Measurements from ENCODE around the gene WIPI1. TPM values are rescaled to one million over a fixed set of nuclear protein-coding genes. Genes with fewer than 3 reads are reported as not detected.

The WIPI1 gene
- 252 TPM for total RNA-seq (ENCODE audit: unreplicated experiment)
- long read RNA-seq, transcript WIPI1-201 (13 exons, 1,832 nt), result major isoform, 119 of 219 reads
- long read RNA-seq, transcript WIPI1-202 (12 exons, 1,575 nt), result minor isoform, 11 of 219 reads
- long read RNA-seq, transcript WIPI1-206 (13 exons, 1,886 nt), result minor isoform, 8 of 219 reads
- long read RNA-seq, partial matches to known transcripts, result 49 of 219 reads
- long read RNA-seq, other reads (novel, unspliced or antisense), result 32 of 219 reads

GRCh38 chr17:68457168-68457538, at the start of gene WIPI1:
TSS of gene WIPI1 (minus strand) at chr17:68457496. CDS start at chr17:68457421, 75 bp downstream.
- H3K27ac Mint-ChIP-seq (ENCODE audit: unreplicated experiment), result peak within 1 kb of the TSS; percentile 99
- H3K4me3 Mint-ChIP-seq (ENCODE audit: unreplicated experiment), result peak within 1 kb of the TSS; percentile 97
- peaks cover 49% of the 10 kb centered on the region for H3K4me1 Mint-ChIP-seq (ENCODE audit: low read depth, unreplicated experiment)
- peaks cover 10% of the 10 kb centered on the region for H3K27me3 Mint-ChIP-seq (ENCODE audit: unreplicated experiment)
- H3K36me3 Mint-ChIP-seq (ENCODE audit: unreplicated experiment), result no peaks in the 10 kb centered on the region
- no peak for DNase-seq
- H3K9me3 Mint-ChIP-seq (ENCODE audit: unreplicated experiment), result peaks cover 17% of the 10 kb centered on the region
- no peak for TF ChIP-seq CTCF (IDR thresholded peaks at IDR 0.05; ENCODE audit: partially characterized antibody, unreplicated experiment)

- H3K36me3 Mint-ChIP-seq (ENCODE audit: unreplicated experiment), result no peaks in the 10 kb centered on the region
- peaks cover 13% of the 10 kb centered on the region for H3K4me1 Mint-ChIP-seq (ENCODE audit: low read depth, unreplicated experiment)
- no peak overlapping the region for H3K4me3 Mint-ChIP-seq (ENCODE audit: unreplicated experiment)
- no peak overlapping the region for H3K27ac Mint-ChIP-seq (ENCODE audit: unreplicated experiment)
- H3K9me3 Mint-ChIP-seq (ENCODE audit: unreplicated experiment), result peaks cover 3% of the 10 kb centered on the region
- no peak for DNase-seq
- H3K27me3 Mint-ChIP-seq (ENCODE audit: unreplicated experiment), result peaks cover 3% of the 10 kb centered on the region
- no peak for TF ChIP-seq CTCF (IDR thresholded peaks at IDR 0.05; ENCODE audit: partially characterized antibody, unreplicated experiment)
Measured at GRCh38 chr17:68505951-68506350, 48.7 kb upstream of the WIPI1 start.

- no peak overlapping the region for H3K27ac Mint-ChIP-seq (ENCODE audit: unreplicated experiment)
Measured at GRCh38 chr17:68501074-68501473, 43.8 kb upstream of the WIPI1 start.

GRCh38 chr17:68499587-68499986, 42.3 kb upstream of the WIPI1 start:
- Mint-ChIP-seq H3K27me3 (ENCODE audit: unreplicated experiment) (peaks cover 3% of the 10 kb centered on the region), H3K27ac (ENCODE audit: unreplicated experiment) (no peak overlapping the region), H3K4me3 (ENCODE audit: unreplicated experiment) (no peak overlapping the region), H3K4me1 (ENCODE audit: low read depth, unreplicated experiment) (peaks cover 2% of the 10 kb centered on the region), H3K9me3 (ENCODE audit: unreplicated experiment) (peaks cover 6% of the 10 kb centered on the region), H3K36me3 (ENCODE audit: unreplicated experiment) (no peaks in the 10 kb centered on the region)
- no peak for TF ChIP-seq CTCF (IDR thresholded peaks at IDR 0.05; ENCODE audit: partially characterized antibody, unreplicated experiment)
- no peak for DNase-seq

More at GRCh38 chr17:68501074-68501473, 43.8 kb upstream of the WIPI1 start:
- no peak for TF ChIP-seq CTCF (IDR thresholded peaks at IDR 0.05; ENCODE audit: partially characterized antibody, unreplicated experiment)
- Mint-ChIP-seq H3K36me3 (ENCODE audit: unreplicated experiment) (no peaks in the 10 kb centered on the region), H3K9me3 (ENCODE audit: unreplicated experiment) (peaks cover 2% of the 10 kb centered on the region), H3K4me1 (ENCODE audit: low read depth, unreplicated experiment) (peaks cover 2% of the 10 kb centered on the region), H3K27me3 (ENCODE audit: unreplicated experiment) (peaks cover 3% of the 10 kb centered on the region), H3K4me3 (ENCODE audit: unreplicated experiment) (no peak overlapping the region)
- DNase-seq, result no peak

- peaks cover 5% of the 10 kb centered on the region for H3K9me3 Mint-ChIP-seq (ENCODE audit: unreplicated experiment)
- no peak for DNase-seq
- H3K36me3 Mint-ChIP-seq (ENCODE audit: unreplicated experiment), result no peaks in the 10 kb centered on the region
- H3K27ac Mint-ChIP-seq (ENCODE audit: unreplicated experiment), result no peak overlapping the region
- peaks cover 2% of the 10 kb centered on the region for H3K4me1 Mint-ChIP-seq (ENCODE audit: low read depth, unreplicated experiment)
- no peak for TF ChIP-seq CTCF (IDR thresholded peaks at IDR 0.05; ENCODE audit: partially characterized antibody, unreplicated experiment)
- H3K27me3 Mint-ChIP-seq (ENCODE audit: unreplicated experiment), result peaks cover 3% of the 10 kb centered on the region
- H3K4me3 Mint-ChIP-seq (ENCODE audit: unreplicated experiment), result no peak overlapping the region
Measured at GRCh38 chr17:68498479-68499326, 41.4 kb upstream of the WIPI1 start.
